Effector CD8-positive, alpha-beta T cell (primary cell): ENCODE data around the gene PAPPA2.
"Not testable (repeated sequence)": the region's sequence is repeated elsewhere in the genome, so short reads cannot be mapped to it uniquely, and the experiment has no call there.

Experiments used
- DNase-seq: peaks from one replicate; lab custom pipeline; 2025; lab: John Stamatoyannopoulos, UW

PAPPA2 gene

DNA sequence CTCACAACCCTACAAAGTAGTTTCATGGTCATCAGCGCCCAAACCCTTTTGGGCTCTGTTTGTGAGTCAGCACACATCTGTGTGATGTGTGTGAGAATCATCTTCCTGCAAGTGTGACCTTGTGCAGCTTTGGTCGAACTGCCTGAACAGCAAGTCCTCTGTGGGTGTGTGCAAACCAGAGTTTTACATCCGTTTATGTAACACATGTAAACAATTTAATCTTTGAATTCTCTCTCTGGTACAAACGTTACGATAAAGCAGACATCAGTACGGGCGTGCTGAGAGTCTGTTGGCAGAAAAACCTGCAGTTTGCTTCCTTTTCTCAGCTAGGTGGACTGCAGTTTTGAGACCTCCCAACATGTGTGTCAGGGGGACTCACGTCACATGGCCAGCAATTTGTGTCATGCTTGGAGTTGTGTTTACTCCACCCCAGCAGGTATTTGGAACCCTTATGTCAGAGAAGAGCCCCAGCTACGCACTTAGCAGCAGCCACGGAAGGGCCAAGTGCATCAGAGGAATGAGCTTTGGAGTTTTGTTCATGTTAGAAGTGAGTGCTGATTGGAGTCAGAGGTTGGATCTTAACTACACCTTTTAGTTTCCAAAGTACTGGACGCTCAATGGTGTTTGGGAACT, 230.8 kb downstream of the PAPPA2 start:
- no peak for DNase-seq

DNA sequence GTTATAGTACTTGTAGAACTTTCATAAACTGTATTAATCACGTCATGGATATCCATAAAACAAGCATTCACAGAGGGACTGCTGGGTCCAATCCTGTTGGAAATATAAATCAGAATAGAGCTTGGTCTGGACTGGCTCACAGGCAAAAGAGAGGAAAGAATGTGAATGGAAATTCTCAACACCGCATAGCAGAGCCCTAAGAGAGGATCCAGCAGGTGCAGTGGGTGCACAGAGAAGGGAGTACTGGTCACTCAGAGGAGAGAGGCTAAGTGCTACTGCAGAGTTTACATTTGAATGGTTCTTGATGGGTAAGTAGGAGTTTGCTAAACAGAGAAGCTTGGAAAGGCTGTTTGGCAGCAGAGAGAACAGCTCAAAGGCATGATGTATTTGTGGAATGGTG, 231.7 kb downstream of the PAPPA2 start:
- DNase-seq, result no peak

DNA sequence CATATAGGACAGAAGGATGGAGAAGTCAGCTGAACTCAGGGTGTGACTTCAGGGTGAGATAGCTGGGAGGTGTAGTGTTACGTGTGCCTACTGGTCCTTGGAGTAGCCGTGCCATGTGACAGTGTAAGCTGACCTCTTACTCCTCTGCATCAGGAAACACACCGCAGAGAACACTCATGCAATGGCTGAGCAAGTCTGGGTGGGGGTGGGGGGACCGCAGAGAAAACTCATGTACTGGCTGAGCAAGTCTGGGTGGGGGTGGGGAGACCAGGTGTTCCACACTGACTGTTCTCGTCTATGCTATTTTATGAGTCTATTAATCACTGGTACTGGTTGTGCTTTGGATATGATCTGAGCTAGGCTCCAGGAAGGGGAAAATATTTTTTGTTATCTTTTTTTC, 233.1 kb downstream of the PAPPA2 start:
- DNase-seq, result no peak

DNA sequence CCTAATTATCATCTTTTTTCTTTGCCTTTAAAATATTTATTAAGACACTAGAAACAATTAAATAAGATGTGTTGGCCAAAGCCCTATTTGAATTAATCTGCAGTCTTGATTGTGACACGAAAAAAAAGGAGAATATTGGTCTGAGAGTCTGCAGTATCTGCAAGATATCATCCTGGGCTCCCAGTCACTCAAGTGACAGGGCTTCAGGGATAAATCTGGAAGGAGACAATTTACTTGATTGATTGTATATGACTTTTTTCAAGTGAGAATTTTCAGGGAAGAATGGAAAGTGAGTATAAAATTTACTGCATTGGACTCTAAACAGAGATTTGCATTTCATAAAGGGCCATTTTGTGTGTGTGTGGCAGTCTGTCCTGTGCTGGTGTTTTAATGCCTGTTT, 233.7 kb downstream of the PAPPA2 start:
- no peak for DNase-seq

DNA sequence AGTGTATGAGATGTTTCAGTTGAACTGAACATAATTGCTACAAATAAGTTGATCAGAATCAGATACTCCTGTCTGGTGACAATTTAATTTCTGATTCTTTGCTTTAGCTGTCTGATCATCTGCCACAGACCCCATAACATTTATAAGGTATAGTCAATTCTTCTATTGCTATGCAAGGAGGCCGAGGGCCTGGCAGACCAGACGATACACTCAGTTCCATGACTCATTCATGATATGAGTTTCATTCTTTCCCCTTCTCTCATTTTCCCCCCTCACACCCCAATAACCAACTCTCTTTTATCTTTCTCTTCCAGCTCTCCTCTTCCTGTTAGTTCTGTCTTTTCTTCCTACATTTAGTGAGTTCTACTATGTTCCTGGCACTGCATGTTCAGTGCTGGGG, 236.8 kb downstream of the PAPPA2 start:
- DNase-seq, result no peak

DNA sequence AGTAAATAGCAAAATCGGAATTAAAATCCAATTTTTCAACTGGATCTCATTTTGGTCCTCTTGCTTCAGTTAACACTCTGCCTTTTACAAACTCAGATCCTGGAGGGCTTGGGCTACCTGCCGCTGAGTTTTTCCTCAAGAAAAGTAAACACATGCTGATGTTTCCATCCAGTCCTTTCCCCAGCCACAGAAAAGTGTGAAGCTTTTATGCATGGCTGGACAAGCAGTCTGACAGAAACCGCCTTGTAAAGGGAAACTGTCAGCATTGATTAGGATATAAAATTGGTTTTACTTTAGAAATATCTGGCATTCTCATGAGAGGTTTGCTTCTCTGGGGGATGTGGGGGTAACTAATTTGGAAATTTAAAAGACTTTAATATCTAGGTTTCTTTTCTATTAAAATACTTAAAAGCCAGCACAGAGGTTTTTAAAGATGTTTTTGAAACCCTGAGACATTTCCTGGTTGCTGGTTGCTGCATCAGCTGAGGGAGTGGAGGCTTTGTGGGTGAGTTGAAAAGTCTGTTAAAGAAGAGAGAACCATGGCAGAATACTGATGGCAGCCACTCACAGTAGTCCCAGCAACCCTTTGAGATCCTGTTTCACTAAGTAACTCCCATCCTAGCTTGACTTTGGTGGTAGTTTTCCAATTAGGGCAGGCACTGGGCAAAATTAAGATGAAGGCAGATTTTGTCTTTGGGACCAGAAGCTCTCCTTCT, 238.3 kb downstream of the PAPPA2 start:
- no peak for DNase-seq

DNA sequence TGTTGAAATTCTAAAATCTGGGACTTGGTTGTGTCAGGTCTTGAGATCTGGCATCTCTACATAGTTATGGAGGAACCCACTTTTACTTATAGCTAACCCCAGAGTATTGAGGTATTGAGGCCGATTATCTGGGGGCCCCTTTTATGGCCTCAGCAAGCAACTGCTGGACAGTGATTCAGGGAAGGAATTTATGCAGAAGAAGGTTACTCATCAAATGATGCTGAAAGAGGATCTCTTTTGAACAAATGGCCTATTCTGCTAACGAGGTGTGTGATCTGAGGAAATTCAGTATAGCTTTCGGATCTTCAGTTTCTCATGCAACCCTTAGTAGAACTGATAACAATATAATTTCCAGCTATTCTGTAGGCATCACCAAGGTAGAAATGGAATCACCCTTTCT, 239.9 kb downstream of the PAPPA2 start:
- DNase-seq, result no peak

DNA sequence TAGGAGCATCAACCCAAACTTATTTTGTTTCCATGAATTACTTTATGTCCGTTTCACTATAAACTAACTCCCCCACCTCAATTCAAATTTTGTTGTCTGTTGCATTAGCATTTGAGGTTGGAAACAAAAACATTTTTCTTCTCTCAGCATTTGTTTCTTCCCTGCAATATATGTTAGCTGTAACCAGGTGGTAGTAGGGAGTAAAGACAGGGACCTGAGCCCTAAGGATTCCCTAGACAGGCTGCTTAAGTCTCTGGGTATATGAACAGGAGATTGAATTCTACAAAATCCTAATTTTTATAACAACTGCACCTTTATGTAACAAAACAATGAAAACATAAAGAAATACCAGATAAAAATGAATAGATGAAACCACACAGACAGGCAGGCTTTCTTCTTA, 242.6 kb downstream of the PAPPA2 start:
- DNase-seq, result no peak

DNA sequence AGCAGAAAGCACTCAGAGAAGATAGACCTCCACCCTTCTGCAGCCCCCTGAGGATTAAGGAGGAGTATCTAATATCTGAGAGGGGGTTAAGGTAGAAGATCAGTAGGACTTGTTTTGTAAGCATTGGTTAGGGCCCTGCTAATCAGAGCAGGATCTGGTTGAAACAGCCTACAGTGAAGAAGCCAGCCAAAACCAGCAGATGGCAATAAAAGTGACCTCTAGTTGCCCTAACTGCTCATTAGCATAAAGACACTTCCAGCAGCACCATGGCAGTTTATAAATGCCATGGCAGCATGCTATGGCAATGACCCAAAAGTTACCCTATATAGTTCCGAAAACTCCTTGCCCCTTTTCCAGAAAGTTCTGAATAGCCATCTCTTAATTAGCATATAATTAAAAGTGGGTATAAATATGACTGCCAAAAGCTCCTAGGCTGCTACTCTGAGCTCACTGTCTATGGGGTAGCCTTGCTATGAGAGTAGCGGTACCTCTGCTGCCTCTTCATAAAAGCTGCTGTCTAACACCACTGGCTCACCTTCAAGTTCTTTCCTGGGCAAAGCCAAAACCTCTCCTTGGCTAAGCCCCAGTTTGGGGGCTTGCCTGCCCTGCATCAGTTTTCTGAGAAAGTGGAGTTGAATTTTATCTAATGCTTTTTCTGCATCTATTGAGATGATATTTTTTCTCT, 254.2 kb downstream of the PAPPA2 start:
- no peak for DNase-seq

DNA sequence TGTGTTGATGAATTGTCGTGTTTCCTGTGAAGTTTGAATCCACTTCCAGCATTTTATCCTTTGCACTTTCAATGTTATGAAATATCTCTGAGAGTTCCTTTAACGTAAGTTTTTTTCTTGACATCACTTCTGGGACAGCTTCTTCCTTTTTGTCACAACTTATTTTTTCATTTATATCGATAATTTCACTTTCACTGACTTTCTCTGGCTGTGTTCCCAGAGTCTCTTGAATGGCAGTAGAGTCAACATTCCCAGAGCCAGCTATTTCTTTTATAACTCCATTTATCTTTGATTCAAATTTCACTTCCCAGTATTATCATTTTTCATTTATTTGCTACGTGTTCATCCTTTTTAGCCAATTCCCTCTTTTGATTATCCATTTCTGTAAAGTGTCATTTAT, 256.5 kb downstream of the PAPPA2 start:
- no peak for DNase-seq

DNA sequence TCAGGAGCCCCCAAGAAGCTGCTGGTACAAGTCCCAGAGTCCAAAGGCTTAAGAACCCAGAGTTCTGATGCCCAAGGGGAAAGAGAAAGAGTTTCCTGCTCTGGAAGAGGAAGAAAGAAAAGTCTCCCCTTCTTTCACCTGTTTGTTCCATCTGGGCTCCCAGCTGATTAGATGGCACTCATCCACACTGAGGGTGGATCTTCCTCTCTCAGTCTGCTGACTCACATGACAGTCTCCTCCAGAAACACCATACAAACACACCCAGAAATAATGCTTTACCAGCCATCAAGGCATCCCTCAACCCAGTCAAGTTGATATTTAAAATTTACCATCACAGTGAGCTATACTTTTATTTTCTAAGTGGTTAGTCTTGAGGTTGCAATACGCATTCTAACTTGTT, 257.9 kb downstream of the PAPPA2 start:
- DNase-seq, result no peak

DNA sequence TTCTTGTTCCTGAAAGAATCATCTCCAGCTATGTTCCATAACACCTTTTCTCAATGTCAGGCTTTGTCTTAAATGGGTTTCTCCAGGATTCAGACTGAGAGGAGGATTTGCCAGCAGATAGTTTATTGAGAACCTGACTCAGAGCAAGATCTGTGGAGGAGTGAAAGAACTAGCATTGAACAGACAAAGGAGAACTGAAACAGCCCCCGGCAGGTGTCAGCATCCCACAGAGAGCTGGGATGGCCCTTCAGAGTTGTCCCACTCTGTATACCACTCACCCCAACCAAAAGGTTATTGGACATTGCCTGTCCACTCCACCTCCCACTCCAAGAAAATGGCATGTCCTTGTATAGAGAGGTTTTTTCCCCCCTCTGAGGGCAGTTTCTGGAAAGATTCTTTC, 270.7 kb downstream of the PAPPA2 start:
- DNase-seq, result no peak

DNA sequence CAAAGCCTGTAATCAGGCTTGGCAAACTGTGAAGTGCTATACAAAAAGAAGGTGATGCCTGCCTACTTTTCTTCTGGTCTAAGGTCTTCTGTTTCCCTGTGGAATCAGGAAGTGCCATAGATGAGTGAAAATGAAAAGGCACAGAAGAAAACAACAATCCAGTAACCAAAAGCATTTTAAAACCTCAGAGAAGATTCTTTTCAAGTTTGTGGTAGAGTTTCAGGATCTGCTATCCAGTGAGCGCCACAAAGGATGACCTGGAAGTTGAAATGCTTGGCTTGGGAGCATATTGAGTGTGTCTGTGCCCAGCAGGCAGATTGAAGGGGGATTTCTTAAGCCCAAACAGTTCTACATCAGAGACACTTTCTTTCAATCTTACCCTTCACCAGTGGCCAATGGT, 272.2 kb downstream of the PAPPA2 start:
- no peak for DNase-seq

DNA sequence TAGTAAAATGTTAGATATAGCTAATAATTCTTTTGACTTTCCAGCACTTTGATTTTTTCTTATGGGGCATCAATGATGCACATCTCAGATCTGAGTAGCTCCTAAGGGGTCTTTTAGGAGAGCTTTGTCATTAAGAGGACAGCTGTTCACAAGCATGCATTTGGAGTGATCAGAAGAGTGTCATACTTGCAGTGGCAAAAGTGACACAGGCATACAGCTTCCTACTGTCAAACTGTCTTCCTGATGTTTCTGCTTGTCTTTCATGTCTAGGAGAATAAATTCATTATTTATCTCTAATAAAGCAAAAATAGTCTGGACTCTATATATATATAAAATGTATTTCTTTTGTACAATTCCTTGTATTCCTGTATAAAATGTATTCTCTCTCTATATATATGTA, 273.0 kb downstream of the PAPPA2 start:
- no peak for DNase-seq

DNA sequence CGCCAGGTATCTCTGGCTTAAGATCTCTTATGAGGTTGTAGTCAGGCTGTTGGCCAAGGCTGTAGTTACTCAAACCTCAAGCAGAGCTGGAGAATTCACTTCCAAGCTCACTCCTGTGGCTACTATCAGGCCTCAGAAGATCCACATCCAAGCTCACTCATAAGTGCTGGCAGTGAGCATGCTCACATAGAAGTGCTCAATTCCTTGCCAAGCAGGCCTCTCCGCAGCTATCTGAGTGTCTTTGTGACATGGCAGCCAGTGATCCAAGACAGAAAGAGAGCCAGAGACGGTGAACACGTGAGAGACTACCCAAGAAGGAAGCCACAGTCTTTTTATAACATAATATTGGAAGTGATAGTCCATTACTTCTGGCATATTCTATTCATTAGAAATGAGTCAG, 278.2 kb downstream of the PAPPA2 start:
- DNase-seq, result no peak

DNA sequence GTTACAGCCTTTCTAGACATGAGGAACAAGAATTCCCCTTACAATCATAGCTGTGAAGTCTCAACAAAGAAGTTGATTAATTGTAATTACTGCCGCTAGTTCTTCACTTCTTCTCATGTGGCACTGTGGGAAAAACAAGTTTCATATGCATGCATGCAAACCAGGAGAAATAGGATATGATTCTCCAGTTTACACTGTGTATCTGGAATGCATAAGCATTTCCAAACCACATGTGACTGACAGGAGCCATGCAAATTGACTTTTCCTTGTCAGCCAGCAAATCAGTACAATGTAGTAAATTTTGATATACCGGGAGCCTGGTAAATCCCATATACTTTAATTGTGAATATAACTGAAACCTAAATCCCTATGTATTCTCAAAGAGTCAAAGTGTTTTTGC, 279.3 kb downstream of the PAPPA2 start:
- no peak for DNase-seq

DNA sequence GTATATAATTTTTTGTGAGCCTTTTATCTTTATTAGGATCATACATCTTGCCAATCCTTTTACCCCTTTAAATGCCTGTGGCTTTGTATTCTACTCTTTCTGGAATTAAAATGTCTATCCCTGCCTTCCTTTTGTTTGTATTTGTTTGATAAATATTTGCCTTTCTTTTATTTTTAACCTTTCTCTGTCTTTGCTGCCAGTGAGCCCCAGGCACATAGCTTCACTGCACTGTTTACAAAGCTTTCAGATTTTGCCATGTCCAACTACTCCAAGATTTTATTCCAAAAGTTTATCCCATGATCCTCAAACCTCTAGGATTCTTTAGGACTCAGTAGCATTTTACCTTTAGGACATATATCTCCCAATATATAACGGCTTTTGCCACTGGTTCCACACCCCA, 281.2 kb downstream of the PAPPA2 start:
- DNase-seq, result no peak

DNA sequence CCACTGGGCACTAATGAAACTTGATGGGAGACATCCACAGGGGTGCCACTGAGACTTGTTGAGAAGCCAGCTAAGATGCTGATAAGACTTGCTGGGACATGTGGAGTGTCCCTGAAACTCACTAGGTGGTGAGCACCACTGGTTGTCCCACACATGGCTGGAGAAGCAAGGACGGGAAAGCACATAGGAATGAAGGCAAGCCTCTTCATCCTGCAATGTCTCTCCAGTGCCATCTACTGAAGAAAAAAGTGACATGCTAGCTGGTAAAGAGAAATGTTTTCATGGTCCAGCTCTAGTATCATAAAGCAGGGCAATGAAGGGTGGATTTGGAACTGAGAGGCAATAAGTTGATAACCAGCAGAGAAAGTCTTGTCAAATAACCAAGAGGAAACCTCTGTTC, 283.0 kb downstream of the PAPPA2 start:
- DNase-seq, result no peak

DNA sequence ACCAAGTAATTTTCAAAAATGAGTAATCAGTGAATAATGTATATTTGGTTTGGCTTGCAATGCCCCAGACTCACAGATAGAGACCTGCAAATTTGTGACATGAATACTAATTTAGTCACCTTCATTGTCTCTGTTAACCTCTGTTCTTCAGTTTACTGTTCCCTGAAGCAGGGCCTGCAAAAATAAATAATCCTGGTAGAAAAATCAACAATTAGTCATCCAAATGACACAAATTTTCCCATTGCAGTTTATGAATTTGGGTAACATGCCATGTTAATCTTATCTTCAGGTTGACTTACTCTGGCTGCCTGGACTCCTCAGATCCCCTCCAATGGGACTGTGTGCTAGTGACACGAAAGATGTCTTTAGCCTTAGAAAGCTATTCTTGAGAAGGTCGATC, 289.5 kb downstream of the PAPPA2 start:
- DNase-seq, result no peak

DNA sequence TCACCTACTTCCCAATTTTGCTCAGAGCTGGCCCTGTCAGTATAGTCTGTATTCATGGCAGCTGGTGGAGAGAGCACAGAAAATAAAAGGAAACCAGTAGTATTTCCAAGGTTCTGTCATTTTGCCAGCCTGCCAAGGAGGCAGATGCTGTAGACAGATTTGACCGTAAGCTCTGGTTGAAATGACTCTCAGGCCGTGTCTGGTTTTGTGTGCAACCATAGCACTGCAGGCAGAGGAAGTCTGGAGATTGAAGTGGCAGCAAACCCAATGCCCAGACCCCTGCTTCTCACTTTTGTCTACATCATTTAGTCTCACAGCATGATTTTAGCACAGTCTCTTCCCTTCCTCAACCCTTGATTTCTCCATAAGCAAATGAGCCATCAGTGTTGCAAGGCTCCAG, 291.7 kb downstream of the PAPPA2 start:
- DNase-seq, result no peak

DNA sequence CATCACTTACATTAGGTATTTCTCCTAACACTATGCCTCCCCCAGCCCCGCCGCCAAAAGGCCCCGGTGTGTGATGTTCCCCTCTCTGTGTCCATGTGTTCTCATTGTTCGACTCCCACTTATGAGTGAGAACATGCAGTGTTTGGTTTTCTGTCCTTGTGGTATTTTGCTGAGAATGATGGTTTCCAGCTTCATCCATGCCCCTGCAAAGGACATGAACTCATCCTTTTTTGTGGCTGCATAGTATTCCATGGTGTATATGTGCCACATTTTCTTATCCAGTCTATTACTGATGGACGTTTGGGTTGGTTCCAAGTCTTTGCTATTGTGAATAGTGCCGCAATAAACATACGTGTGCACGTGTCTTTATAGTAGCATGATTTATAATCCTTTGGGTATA, 293.8 kb downstream of the PAPPA2 start:
- not testable (repeated sequence) for DNase-seq

DNA sequence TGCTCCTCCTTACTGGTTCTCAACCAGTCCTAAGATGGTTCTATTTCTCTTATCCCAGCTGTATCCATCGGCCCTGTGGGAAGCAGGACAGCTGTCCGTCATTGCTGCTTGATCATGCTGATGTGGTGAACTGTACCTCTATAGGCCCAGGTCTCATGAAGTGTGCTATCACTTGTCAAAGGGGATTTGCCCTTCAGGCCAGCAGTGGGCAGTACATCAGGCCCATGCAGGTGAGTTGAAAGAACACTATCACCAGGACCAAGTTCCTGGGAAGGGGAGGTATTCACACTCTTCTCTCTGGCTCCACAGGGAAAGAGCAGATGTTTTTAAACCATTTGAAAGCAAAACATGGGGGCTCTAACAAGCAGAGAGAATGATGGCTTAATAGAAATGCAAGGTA, 302.6 kb downstream of the PAPPA2 start:
- no peak for DNase-seq

DNA sequence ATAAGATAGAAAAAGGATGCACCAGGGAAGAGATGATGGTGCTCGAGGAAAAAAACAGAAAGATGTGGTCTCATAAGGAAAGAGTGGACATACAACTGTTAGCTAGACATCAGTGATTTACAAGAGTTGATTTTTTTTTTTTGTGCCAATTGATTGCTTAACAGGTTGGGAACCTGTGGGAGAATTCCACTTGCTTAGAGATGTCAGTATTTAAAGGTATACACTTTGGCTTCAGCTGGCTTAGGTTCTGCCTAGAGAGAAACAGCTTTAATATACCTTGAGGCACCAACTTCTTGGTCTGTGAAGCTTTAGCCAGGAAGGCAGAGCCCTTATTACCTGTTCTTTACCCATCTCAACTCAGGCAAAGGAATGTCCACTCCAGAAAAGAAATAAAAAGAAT, 303.8 kb downstream of the PAPPA2 start:
- DNase-seq, result no peak
